Measurements from ENCODE around the gene RICTOR.
A peak's percentile ranks its signal among the peaks of the same experiment; 100 is the strongest.

RICTOR gene

GRCh38 chr5:39074017-39074814 is at the start of gene RICTOR:
Gene RICTOR (minus strand): TSS chr5:39074399. CDS start chr5:39074377, 22 bp downstream.
- peak; percentile 70 for DNase-seq

- no peak for DNase-seq
Measured at GRCh38 chr5:39121922-39122321, 47.7 kb upstream of the RICTOR start.

- DNase-seq: no peak
Measured at GRCh38 chr5:39121315-39121714, 47.1 kb upstream of the RICTOR start.

- no peak for DNase-seq
Measured at GRCh38 chr5:39120052-39120420, 45.8 kb upstream of the RICTOR start.

- DNase-seq: no peak
Measured at GRCh38 chr5:39119404-39120051, 45.3 kb upstream of the RICTOR start.

DNA sequence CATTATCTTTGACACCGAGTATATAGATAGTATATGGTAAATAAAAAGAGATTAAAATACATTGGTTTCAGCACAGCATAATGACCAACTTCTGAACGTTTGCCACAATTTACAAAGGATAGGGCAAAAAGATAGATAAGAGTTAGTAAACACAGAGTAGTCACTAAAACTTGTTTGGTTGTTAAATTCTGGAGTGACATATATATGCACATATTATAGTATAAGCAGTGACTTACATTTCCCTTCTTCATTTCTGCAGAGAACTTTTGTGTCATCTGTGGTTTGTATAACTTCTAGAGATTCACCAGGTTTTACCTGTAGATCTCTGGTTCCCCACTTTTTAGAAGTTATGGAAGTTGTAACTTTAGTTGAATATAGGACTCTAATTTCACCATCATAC is 44.4 kb upstream of the RICTOR start:
- no peak for DNase-seq

GRCh38 chr5:39117401-39117800 is 43.2 kb upstream of the RICTOR start:
- no peak for DNase-seq

DNA sequence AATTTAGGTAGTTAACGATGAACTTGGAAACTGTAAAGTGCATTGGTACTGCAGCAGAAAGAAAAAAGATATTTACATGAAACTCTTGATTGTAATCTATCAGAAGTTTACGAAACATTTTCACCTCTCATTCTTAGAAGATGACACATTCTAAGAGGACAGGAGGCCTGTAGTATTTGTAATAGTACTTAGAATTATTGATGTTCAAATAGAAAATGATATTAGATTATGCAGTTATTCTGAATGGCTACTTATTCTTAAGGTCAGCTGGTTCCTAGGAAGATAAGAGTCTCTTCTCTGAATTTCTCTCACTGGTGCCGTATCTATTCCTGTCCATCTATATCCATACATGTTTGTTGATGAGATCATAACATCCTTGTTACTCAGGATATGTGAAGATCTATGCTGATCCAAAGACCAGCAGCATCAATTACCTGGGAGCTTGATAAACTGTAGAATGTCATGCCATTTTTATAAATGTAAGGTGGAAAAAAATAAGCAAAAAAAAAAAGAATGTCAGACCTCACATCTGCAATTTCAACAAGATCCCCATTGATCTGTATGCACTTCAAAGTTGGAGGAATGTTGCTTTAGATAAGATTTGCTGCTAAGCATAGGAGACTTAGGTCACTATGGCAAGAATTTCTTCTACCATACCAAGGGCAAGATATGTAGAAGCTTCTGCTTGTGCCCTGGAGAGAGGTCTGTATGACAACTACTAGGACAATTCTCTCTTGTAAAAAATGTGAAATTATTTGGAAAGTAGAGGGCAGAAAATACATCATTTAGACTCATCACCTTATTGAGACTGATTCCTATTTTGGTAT is 42.4 kb upstream of the RICTOR start:
- DNase-seq: no peak

GRCh38 chr5:39115644-39116343 is 41.6 kb upstream of the RICTOR start:
- no peak for DNase-seq

- DNase-seq: no peak
Measured at GRCh38 chr5:39114155-39114554, 40.0 kb upstream of the RICTOR start.

- no peak for DNase-seq
Measured at GRCh38 chr5:39113354-39113953, 39.3 kb upstream of the RICTOR start.

DNA sequence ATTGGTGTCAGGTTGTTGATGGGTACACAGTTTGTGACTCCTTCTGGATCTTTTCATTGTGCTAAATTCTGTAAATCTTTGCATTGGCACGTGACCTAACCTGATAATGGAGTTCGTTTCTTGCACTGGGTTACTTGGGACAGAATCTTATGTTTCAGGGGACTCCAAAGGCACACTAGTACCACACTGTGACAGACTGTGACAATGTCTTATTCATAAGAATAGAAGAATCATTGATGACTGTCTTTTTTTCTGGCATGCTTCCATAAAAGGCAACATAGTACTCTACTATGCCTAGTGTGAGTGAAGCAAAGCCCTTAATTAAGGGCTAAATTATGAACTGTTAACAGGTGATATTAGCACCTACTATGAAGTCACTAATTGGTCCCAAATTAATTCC is 35.4 kb upstream of the RICTOR start:
- no peak for DNase-seq

DNA sequence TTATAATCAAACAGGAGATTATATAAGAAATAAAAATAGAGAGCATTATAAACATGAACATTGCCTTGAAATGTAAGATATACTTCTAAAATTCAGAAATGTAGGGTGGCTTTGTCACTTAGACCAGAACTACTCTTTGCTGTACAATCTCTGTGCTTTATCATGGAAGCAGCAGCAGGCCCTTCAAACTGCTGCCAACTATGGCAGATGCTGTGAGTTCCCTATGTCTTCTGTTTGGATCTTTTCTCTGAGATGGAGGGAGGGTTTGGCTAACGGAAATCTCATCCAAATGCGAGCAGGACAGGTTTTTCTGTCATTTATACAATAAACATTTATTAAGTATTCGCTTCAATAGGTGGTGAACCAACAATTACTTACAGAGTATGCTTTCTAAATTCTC is 34.8 kb upstream of the RICTOR start:
- DNase-seq: no peak

- no peak for DNase-seq
Measured at GRCh38 chr5:39107350-39107749, 33.2 kb upstream of the RICTOR start.

- no peak for DNase-seq
Measured at GRCh38 chr5:39106322-39106721, 32.1 kb upstream of the RICTOR start.

DNA sequence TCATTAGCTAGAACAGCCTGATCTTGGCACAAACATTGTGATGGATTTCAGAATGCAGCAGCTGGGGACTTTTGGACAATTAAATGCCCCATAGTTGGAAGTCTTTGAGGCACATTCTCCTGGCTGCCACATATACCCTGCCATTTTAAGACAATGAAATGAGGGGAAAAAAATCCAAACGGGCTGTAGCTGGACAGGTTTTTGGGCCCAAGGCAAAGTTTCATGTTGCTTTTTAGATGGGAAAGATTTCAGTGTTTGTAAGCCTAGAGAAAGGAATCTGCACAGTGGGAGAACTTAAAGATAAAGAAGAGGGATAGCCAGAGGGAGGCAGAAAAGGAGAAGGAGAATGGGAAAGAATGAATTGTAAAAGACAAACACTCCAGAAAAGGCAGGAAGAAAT is 30.0 kb upstream of the RICTOR start:
- DNase-seq: no peak

GRCh38 chr5:39102684-39103155 is 28.5 kb upstream of the RICTOR start:
- DNase-seq: no peak

DNA sequence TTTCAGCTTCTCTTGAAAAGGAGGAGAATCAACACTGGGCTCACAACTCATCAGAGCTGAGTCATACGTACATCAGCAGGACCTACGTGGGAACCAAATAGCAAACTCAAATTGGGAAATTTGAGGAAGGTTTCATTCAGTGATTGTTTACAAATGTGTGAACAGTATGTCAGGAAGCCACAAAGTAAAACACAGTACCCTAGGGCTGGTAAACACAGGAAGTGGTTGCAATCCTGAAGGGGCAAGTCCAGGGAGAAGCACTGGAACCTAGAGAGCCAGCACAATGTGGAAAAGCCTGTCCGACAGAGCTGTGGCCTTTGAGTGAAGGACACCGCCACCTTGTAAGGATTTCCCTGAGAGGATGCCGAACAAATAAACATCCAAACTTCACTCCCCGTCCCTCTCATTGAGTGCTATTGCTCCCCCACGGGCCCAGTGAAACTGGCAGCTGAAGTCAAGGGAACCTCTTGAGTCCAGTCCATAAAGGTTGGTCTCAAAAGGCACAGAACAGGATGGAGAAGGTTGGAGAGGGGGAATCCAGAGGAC is 26.7 kb upstream of the RICTOR start:
- DNase-seq: peak; percentile 19

GRCh38 chr5:39100301-39100850 is 26.2 kb upstream of the RICTOR start:
- no peak for DNase-seq

- no peak for DNase-seq
Measured at GRCh38 chr5:39099831-39100230, 25.6 kb upstream of the RICTOR start.

GRCh38 chr5:39093352-39093751 is 19.2 kb upstream of the RICTOR start:
- no peak for DNase-seq
